Endothelial cell of umbilical vein (primary cell): ENCODE measurements around the gene FYCO1. TPM values are rescaled to one million over a fixed set of nuclear protein-coding genes. Genes with fewer than 3 reads are reported as not detected.

Experiments used
- BruUV-seq: library from RNA; stranded (reverse); fragments of 400-500 nt; replicated peaks from 2 replicates; lab custom pipeline; 2021; lab: Mats Ljungman, UMichigan
- CTCF ChIA-PET: fragments of 300-600, 350-600 bp; sonication (Branson Sonifier 250); formaldehyde crosslinking; loops from one replicate; lab custom pipeline; 2021; ENCODE audit warnings: antibody characterized with exemption, inconsistent platforms; lab: Charles Lee
- POLR2A ChIA-PET: fragments of 300-600, 350-600 bp; sonication (Branson Sonifier 250); formaldehyde crosslinking; loops from one replicate; lab custom pipeline; 2021; ENCODE audit warnings: antibody characterized with exemption, inconsistent platforms; lab: Charles Lee
- DNase-seq: peaks from one replicate; pipeline ENCODE4 v3.0.0-alpha.2; 2011; ENCODE audit warnings: low read depth, low spot score
- FAIRE-seq: peaks from 2 replicates; lab custom pipeline; 2011; peaks lifted over from hg19 to GRCh38; lab: Jason Lieb, UNC
- H2AFZ ChIP-seq: 2 replicates; pipeline ENCODE4 v1.6.0; 2012; ENCODE audit warnings: low read depth, low read length, control low read depth, inconsistent platforms
- H3K27ac ChIP-seq: 2 replicates; pipeline ENCODE4 v1.5.1; 2011; ENCODE audit warnings: low read depth, mild to moderate bottlenecking, control low read depth, low read length, moderate library complexity; ENCODE audit not compliant: insufficient read depth
- H3K27me3 ChIP-seq, 2 experiments: 2 replicates each; pipeline versions ENCODE4 v1.6.0 to v1.6.1; 2011; ENCODE audit warnings: low read length in 2 of 2, mixed read lengths in 1 of 2; ENCODE audit not compliant: control insufficient read depth in 2 of 2, insufficient read depth in 2 of 2
- H3K36me3 ChIP-seq, 2 experiments: 2 replicates in 1 of 2; 3 replicates in 1 of 2; pipeline ENCODE4 v1.5.1; 2011; ENCODE audit warnings: low read length in 2 of 2, mild to moderate bottlenecking in 1 of 2, moderate library complexity in 1 of 2; ENCODE audit not compliant: control insufficient read depth in 2 of 2, insufficient read depth in 2 of 2; ENCODE audit errors: extremely low read depth in 1 of 2
- H3K4me1 ChIP-seq: 3 replicates; pipeline ENCODE4 v1.5.1; 2011; ENCODE audit warnings: mild to moderate bottlenecking, low read length; ENCODE audit not compliant: control insufficient read depth, insufficient read depth; ENCODE audit errors: extremely low read depth
- H3K4me2 ChIP-seq: 2 replicates; pipeline ENCODE4 v1.6.1; 2011; ENCODE audit warnings: low read length, control low read depth, mixed read lengths; ENCODE audit not compliant: insufficient read depth
- H3K4me3 ChIP-seq, 3 experiments: fragments of 200-600 bp in 1 of 3; sonication (generic), shearing (Covaris generic) in 1 of 3; replicated peaks in 1 of 3; 2 replicates each; pipeline ENCODE4 v1.5.1; 2011 to 2016; ENCODE audit warnings: control low read depth in 3 of 3, low read length in 3 of 3, mild to moderate bottlenecking in 2 of 3, inconsistent platforms in 1 of 3, low read depth in 1 of 3, moderate library complexity in 1 of 3; ENCODE audit not compliant: insufficient read depth in 1 of 3
- H3K79me2 ChIP-seq: 2 replicates; pipeline ENCODE4 v1.6.0; 2012; ENCODE audit warnings: low read length, inconsistent platforms; ENCODE audit not compliant: control insufficient read depth, insufficient read depth
- H3K9ac ChIP-seq: replicated peaks from 2 replicates; pipeline ENCODE3; 2011; ENCODE audit warnings: low read length, control low read depth; ENCODE audit not compliant: insufficient read depth; ENCODE audit errors: extremely low read depth
- H3K9me1 ChIP-seq: replicated peaks from 3 replicates; pipeline ENCODE4 v1.6.0; 2011; ENCODE audit warnings: mild to moderate bottlenecking, low read length; ENCODE audit not compliant: control insufficient read depth, insufficient read depth; ENCODE audit errors: extremely low read depth
- H3K9me3 ChIP-seq: replicated peaks from 2 replicates; pipeline ENCODE4 v1.5.1; 2012; ENCODE audit warnings: low read length, inconsistent platforms; ENCODE audit not compliant: control insufficient read depth, insufficient read depth
- H4K20me1 ChIP-seq: replicated peaks from 2 replicates; pipeline ENCODE3; 2011; ENCODE audit warnings: mild to moderate bottlenecking, low read length; ENCODE audit not compliant: control insufficient read depth, insufficient read depth; ENCODE audit errors: extremely low read depth
- CTCF ChIP-seq, 2 donors: IDR thresholded peaks; 1 replicate in 1 of 2; 2 replicates in 1 of 2; pipeline ENCODE4 v1.5.1; 2011; ENCODE audit warnings: low read length in 2 of 2, mild to moderate bottlenecking in 2 of 2, moderate library complexity in 2 of 2, control low read depth in 1 of 2, inconsistent platforms in 1 of 2, low read depth in 1 of 2; ENCODE audit not compliant: insufficient read depth in 1 of 2; ENCODE audit errors: extremely low read depth in 1 of 2
- EZH2 ChIP-seq: IDR thresholded peaks from 2 replicates; pipeline ENCODE4 v1.6.1; 2012; ENCODE audit warnings: borderline replicate concordance, low read depth, mild to moderate bottlenecking, moderate library complexity, low read length, inconsistent platforms; ENCODE audit not compliant: severe bottlenecking
- FOS ChIP-seq: IDR thresholded peaks from 2 replicates; pipeline ENCODE4 v1.6.1; 2011; ENCODE audit warnings: mild to moderate bottlenecking, low read length, moderate library complexity, borderline replicate concordance; ENCODE audit not compliant: insufficient read depth
- GATA2 ChIP-seq: IDR thresholded peaks from 2 replicates; pipeline ENCODE4 v1.7.0; 2011; ENCODE audit warnings: low read depth, mild to moderate bottlenecking, moderate library complexity, mixed read lengths, low read length; ENCODE audit not compliant: insufficient read length, insufficient read depth
- JUN ChIP-seq: IDR thresholded peaks from 2 replicates; pipeline ENCODE4 v1.6.1; 2011; ENCODE audit warnings: borderline replicate concordance, low read depth; ENCODE audit not compliant: insufficient read length, insufficient read depth
- MAX ChIP-seq: IDR thresholded peaks from 2 replicates; pipeline ENCODE4 v1.6.1; 2011; ENCODE audit not compliant: insufficient read depth, insufficient read length
- MYC ChIP-seq: IDR thresholded peaks from one replicate; pipeline ENCODE4 v1.6.1; 2011; ENCODE audit warnings: mild to moderate bottlenecking, low read depth, low read length
- POLR2A ChIP-seq: IDR thresholded peaks from 2 replicates; pipeline ENCODE4 v1.6.1; 2012; ENCODE audit warnings: low read depth, mild to moderate bottlenecking, control low read depth, low read length
- POLR2AphosphoS5 ChIP-seq: IDR thresholded peaks from 2 replicates; pipeline ENCODE4 v1.6.1; 2012; ENCODE audit warnings: low read depth, mild to moderate bottlenecking, control low read depth, low read length, moderate library complexity; ENCODE audit not compliant: insufficient read depth
- dilution Hi-C: fragments of 300-500 bp; cut with MboI; formaldehyde crosslinking; loops from one replicate; pipeline ENCODE4 v1.15.0; 2019; ENCODE audit warnings: low sequenced_read_pairs; ENCODE audit not compliant: extremely low pct_ligation_motif_present
- intact Hi-C: fragments of 100-400 bp; cut with micrococcal nuclease; formaldehyde crosslinking; loops from one replicate; pipeline ENCODE4 v1.10.0; 2022
- polyA plus RNA-seq, 4 experiments: library from polyadenylated mRNA; depleted of rRNA in 3 of 4; stranded (reverse) in 3 of 4; unstranded in 1 of 4; fragments of >200 nt; gene quantifications; 2 replicates each; pipeline versions ENCODE4 v1.2.1 to v1.2.3, GENCODE V29; 2011 to 2012; ENCODE audit warnings: missing spikeins in 1 of 4
- total RNA-seq: library from RNA; stranded (reverse); gene quantifications from 2 replicates; pipeline ENCODE4 v1.2.3, GENCODE V29; 2021

The FYCO1 gene
- total and polyA plus RNA-seq, 2 donors (not counting 3 experiments of a cell fraction or from before 2014, with no cell fraction given): 13.9 to 20.8 TPM

- no TSS peak for BruUV-seq
- no peak overlapping the region for H3K9ac ChIP-seq
Measured at GRCh38 chr3:45908761-45909160, 86.9 kb downstream of the FYCO1 start.

More at GRCh38 chr3:45908761-45909160, 86.9 kb downstream of the FYCO1 start:
- FAIRE-seq (no peak), DNase-seq (no peak)
- no peaks in the 10 kb centered on the region for H3K9me3 ChIP-seq
- CTCF ChIA-PET: interaction anchor here (1.0 to 3.5 kb wide), 2 partner anchors 30 to 147 kb away, joined by 4 to 22 read pairs; no protein-coding TSS in a partner anchor
- H3K27ac ChIP-seq: no peak overlapping the region
- no peak overlapping the region for H3K4me3 ChIP-seq
- dilution Hi-C loops (no loop called here), intact Hi-C loops (loop anchor here (5.0 kb wide), 1 partner anchor 396 kb away; no protein-coding TSS in a partner anchor)
- H3K4me1 ChIP-seq: no peaks in the 10 kb centered on the region
- H2AFZ ChIP-seq: no peak overlapping the region
- no peaks in the 10 kb centered on the region for H3K27me3 ChIP-seq
- POLR2A ChIA-PET: no interaction called here
- no peaks in the 10 kb centered on the region for H4K20me1 ChIP-seq
- no peaks in the 10 kb centered on the region for H3K79me2 ChIP-seq
- no peak for TF ChIP-seq CTCF (IDR thresholded peaks at IDR 0.05; ENCODE audit: extremely low read depth in 1 of 2, insufficient read depth in 1 of 2, low read depth in 1 of 2, low read length in 2 of 2)
- no peak for TF ChIP-seq JUN
- no peak for TF ChIP-seq MAX
- TF ChIP-seq MYC: no peak
- TF ChIP-seq POLR2AphosphoS5: no peak
- TF ChIP-seq FOS: no peak
- TF ChIP-seq EZH2: no peak
- TF ChIP-seq GATA2: no peak
- no peak for TF ChIP-seq POLR2A
- H3K4me2 ChIP-seq: no peak overlapping the region
- H3K36me3 ChIP-seq: no peaks in the 10 kb centered on the region
- no peaks in the 10 kb centered on the region for H3K9me1 ChIP-seq
